ENCODE measurements around the gene MSI2. TPM values are rescaled to one million over a fixed set of nuclear protein-coding genes. Genes with fewer than 3 reads are reported as not detected.
A peak's percentile ranks its signal among the peaks of the same experiment; 100 is the strongest.

MSI2 gene
- total RNA-seq, 1 donor from 2014 or later: 60.6 TPM

DNA sequence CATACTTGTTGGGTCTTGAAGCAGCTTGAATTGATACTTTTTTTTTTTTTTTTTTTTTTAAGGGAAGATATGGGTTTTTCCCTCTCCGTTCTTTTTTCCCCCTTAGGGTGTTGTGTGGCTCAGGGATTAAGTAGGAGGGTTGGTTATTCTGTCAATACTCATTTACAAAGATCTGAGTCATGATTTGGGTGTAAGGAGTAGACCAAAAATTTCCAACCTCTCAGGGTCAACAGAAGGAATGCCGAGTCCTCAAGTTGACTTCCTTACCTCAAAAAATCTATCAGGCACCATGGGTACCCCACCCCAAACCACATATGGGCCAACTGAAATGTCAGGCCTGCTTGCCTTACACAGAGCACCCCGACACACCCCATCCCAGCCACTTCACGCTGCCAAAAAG lies 258.3 kb downstream of the MSI2 start:
- H3K27ac Mint-ChIP-seq (ENCODE audit: unreplicated experiment): no peak overlapping the region
- TF ChIP-seq, protein P1, sequence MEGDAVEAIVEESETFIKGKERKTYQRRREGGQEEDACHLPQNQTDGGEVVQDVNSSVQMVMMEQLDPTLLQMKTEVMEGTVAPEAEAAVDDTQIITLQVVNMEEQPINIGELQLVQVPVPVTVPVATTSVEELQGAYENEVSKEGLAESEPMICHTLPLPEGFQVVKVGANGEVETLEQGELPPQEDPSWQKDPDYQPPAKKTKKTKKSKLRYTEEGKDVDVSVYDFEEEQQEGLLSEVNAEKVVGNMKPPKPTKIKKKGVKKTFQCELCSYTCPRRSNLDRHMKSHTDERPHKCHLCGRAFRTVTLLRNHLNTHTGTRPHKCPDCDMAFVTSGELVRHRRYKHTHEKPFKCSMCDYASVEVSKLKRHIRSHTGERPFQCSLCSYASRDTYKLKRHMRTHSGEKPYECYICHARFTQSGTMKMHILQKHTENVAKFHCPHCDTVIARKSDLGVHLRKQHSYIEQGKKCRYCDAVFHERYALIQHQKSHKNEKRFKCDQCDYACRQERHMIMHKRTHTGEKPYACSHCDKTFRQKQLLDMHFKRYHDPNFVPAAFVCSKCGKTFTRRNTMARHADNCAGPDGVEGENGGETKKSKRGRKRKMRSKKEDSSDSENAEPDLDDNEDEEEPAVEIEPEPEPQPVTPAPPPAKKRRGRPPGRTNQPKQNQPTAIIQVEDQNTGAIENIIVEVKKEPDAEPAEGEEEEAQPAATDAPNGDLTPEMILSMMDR (IDR thresholded peaks at IDR 0.05; ENCODE audit: unreplicated experiment): no peak
- peaks cover 4% of the 10 kb centered on the region for H3K27me3 Mint-ChIP-seq (ENCODE audit: unreplicated experiment)

DNA sequence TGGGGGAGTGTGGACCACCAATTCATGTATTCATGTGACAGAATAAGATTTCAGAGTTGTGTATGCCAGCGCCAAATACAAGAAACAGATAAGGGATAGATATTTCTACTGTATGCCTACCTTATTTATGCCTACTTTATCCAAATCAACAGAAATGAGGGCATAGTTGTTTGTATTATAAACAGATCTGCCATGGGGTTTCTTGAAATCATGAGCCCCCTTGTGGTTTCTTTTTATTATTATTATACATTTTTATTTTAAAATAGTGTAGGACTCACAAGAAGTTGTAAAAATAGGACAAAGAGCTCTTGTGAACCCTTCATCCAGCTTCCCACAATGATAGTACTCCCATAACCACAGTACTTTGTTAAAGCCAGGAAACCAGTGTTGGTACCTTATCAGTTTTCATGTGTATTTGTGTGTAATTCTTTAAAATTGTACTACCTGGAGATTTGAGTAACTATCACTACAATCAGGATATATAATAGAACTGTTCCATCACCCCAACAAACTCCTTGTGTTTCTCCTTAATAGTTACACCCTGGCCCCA lies 259.4 kb downstream of the MSI2 start:
- no peak for DNase-seq (ENCODE audit: low spot score)
- Mint-ChIP-seq H3K9me3 (ENCODE audit: unreplicated experiment) (no peaks in the 10 kb centered on the region), H3K27me3 (ENCODE audit: unreplicated experiment) (peaks cover 4% of the 10 kb centered on the region), H3K36me3 (ENCODE audit: low read depth, unreplicated experiment) (peaks cover 5% of the 10 kb centered on the region), H3K4me3 (ENCODE audit: unreplicated experiment) (no peak overlapping the region), H3K27ac (ENCODE audit: unreplicated experiment) (no peak overlapping the region), H3K4me1 (ENCODE audit: unreplicated experiment) (peaks cover 16% of the 10 kb centered on the region)
- TF ChIP-seq, protein P1 (IDR thresholded peaks at IDR 0.05; ENCODE audit: unreplicated experiment): no peak

More for the DNA sequence above, 258.3 kb downstream of the MSI2 start:
- peaks cover 16% of the 10 kb centered on the region for H3K4me1 Mint-ChIP-seq (ENCODE audit: unreplicated experiment)
- no peak for DNase-seq (ENCODE audit: low spot score)
- peaks cover 5% of the 10 kb centered on the region for H3K36me3 Mint-ChIP-seq (ENCODE audit: low read depth, unreplicated experiment)
- H3K9me3 Mint-ChIP-seq (ENCODE audit: unreplicated experiment): no peaks in the 10 kb centered on the region
- no peak overlapping the region for H3K4me3 Mint-ChIP-seq (ENCODE audit: unreplicated experiment)

DNA sequence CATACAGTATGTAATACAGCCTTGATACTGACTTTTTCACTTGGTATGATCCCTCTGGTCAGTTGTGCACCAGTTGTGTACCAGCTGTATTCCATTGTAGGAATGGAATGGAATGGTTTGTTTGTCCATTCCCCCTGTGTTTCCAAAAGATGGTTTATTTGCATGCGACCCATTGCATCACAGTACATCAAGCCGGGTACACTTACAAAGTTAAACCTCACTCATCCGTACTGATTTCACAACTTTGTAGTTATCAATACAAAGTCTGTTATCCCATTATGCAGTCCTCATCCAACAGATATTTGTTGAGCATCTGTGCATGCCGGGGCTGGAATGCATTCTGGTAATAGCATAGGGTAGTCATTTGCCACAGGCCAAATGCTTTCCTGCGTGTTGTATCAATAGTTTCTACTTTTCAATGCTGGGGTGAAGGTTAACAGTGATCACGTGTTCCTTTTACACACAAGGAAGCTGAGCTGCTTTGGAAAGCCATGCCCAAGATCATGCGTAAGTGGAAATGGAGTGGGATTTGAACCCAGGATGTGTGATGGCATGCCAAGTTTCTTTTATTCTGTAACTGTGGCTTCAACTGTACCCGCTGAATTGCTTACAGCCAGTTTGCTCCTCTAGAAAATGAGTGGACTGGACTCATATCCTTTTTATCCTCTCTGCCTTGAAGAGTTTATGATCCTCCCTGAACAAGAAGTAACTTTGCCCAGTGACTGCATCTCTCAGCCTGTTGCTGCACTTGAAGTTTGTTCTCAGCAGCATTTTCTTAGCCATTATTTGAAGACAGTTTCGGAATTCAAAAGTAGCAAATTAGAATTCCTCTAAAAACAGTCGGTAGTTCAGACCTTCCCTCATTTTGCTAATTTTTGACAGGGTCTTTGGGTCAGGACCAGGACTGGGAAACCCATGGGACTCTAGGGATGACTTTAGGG lies 260.2 kb downstream of the MSI2 start:
- no peak overlapping the region for H3K4me3 Mint-ChIP-seq (ENCODE audit: unreplicated experiment)
- DNase-seq (ENCODE audit: low spot score): no peak
- H3K27ac Mint-ChIP-seq (ENCODE audit: unreplicated experiment): peak overlapping the region; percentile 22
- TF ChIP-seq, protein P1 (IDR thresholded peaks at IDR 0.05; ENCODE audit: unreplicated experiment): no peak
- H3K27me3 Mint-ChIP-seq (ENCODE audit: unreplicated experiment): peaks cover 2% of the 10 kb centered on the region
- peaks cover 5% of the 10 kb centered on the region for H3K36me3 Mint-ChIP-seq (ENCODE audit: low read depth, unreplicated experiment)
- H3K9me3 Mint-ChIP-seq (ENCODE audit: unreplicated experiment): no peaks in the 10 kb centered on the region
- peaks cover 16% of the 10 kb centered on the region for H3K4me1 Mint-ChIP-seq (ENCODE audit: unreplicated experiment)

DNA sequence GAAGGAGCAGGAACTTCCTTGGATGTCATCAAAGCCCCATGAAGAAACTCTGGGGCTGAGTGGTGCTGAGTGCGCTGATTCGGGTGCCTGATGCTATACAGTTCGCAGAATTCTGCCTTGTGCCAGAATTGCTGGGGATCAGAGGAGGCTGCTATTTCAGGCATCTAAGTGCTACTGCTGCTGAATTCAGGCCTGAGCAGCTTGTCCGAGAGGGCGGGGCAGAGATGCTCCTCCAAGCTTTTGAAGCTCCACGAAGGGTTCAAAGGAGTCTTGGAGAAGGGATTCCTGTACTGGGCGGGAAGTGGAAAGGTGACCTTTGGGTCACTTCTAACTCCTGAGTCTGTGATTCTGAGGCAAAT lies 260.9 kb downstream of the MSI2 start:
- Mint-ChIP-seq H3K27me3 (ENCODE audit: unreplicated experiment) (peaks cover 2% of the 10 kb centered on the region), H3K27ac (ENCODE audit: unreplicated experiment) (no peak overlapping the region), H3K36me3 (ENCODE audit: low read depth, unreplicated experiment) (no peaks in the 10 kb centered on the region), H3K4me1 (ENCODE audit: unreplicated experiment) (peaks cover 13% of the 10 kb centered on the region), H3K9me3 (ENCODE audit: unreplicated experiment) (no peaks in the 10 kb centered on the region), H3K4me3 (ENCODE audit: unreplicated experiment) (no peak overlapping the region)
- DNase-seq (ENCODE audit: low spot score): no peak
- TF ChIP-seq, protein P1 (IDR thresholded peaks at IDR 0.05; ENCODE audit: unreplicated experiment): no peak

Data from endothelial cell (in vitro differentiated cells).